Lower leg skin (tissue), 3 donors: ENCODE results near the gene NOC4L.

ENCODE experiments used
- POLR2A ChIP-seq, 2 donors: fragments of 450-650 bp; IDR thresholded peaks; one replicate each; pipeline ENCODE4 v1.6.1; 2016 to 2017; ENCODE audit warnings: antibody characterized with exemption in 2 of 2, mild to moderate bottlenecking in 1 of 2, moderate library complexity in 1 of 2
- TF ChIP-seq, protein P1 (sequence below), 3 donors: fragments of 450-650 bp; IDR thresholded peaks; one replicate each; pipeline ENCODE4 v1.5.1; 2016; ENCODE audit warnings: antibody characterized with exemption in 3 of 3, mild to moderate bottlenecking in 3 of 3, moderate library complexity in 2 of 3

DNA sequence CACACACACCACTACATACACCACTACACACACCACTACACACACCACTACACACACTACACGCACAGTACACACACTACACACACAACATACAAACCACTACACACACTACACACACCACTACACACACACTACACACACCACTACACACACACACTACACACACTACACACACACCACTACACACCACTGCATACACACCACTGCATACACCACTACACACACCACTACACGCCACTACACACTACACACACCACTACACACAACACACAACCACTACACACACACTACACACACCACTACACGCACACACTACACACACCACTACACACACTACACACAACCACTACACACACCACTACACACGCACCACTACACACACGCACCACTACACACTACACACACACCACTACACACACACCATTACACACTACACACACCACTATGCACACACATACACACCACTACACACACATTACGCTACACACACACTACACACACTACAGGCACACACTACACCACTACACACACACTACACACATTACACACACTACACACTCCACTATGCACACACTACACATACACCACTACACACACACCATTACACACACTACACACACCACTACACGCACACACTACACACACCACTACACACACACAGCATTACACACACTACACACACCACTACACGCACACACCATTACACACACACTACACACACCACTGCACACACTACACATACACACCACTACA, 12.5 kb downstream of the NOC4L start:
- TF ChIP-seq, protein P1, sequence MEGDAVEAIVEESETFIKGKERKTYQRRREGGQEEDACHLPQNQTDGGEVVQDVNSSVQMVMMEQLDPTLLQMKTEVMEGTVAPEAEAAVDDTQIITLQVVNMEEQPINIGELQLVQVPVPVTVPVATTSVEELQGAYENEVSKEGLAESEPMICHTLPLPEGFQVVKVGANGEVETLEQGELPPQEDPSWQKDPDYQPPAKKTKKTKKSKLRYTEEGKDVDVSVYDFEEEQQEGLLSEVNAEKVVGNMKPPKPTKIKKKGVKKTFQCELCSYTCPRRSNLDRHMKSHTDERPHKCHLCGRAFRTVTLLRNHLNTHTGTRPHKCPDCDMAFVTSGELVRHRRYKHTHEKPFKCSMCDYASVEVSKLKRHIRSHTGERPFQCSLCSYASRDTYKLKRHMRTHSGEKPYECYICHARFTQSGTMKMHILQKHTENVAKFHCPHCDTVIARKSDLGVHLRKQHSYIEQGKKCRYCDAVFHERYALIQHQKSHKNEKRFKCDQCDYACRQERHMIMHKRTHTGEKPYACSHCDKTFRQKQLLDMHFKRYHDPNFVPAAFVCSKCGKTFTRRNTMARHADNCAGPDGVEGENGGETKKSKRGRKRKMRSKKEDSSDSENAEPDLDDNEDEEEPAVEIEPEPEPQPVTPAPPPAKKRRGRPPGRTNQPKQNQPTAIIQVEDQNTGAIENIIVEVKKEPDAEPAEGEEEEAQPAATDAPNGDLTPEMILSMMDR (IDR thresholded peaks at IDR 0.05), result no peak
- TF ChIP-seq POLR2A (IDR thresholded peaks at IDR 0.05), result no peak
